Measurements from ENCODE around the gene HS3ST5.

HS3ST5 gene

GRCh38 chr6:114068771-114069170, 274.1 kb downstream of the HS3ST5 start:
- CTCF ChIA-PET: interaction anchor here (0.5 to 0.6 kb wide), 2 partner anchors 31 to 189 kb away, joined by 7 to 8 read pairs; no protein-coding TSS in a partner anchor
- no peak for DNase-seq (ENCODE audit: extremely low spot score)
- TF ChIP-seq ZNF384 (IDR thresholded peaks at IDR 0.05): no peak
- no peak for TF ChIP-seq FOXM1 (IDR thresholded peaks at IDR 0.05; ENCODE audit: borderline replicate concordance)
- POLR2A ChIA-PET: no interaction called here

GRCh38 chr6:114068116-114068515, 274.7 kb downstream of the HS3ST5 start:
- POLR2A ChIA-PET: no interaction called here
- no peak for DNase-seq (ENCODE audit: extremely low spot score)
- TF ChIP-seq TARDBP (IDR thresholded peaks at IDR 0.05) (no peak), FOXM1 (IDR thresholded peaks at IDR 0.05; ENCODE audit: borderline replicate concordance) (no peak), FOXK2 (IDR thresholded peaks at IDR 0.05) (no peak), SUZ12 (IDR thresholded peaks at IDR 0.05) (no peak), FOXA1 (IDR thresholded peaks at IDR 0.05) (no peak), LEF1 (IDR thresholded peaks at IDR 0.05; ENCODE audit: borderline replicate concordance) (no peak), NFRKB (IDR thresholded peaks at IDR 0.05) (no peak), HDGF (IDR thresholded peaks at IDR 0.05; ENCODE audit: borderline replicate concordance) (no peak), BHLHE40 (IDR thresholded peaks at IDR 0.05; ENCODE audit: borderline replicate concordance) (no peak), SP1 (IDR thresholded peaks at IDR 0.05) (no peak), ZNF384 (IDR thresholded peaks at IDR 0.05) (no peak), CTBP1 (IDR thresholded peaks at IDR 0.05; ENCODE audit: borderline replicate concordance) (no peak), ARNT (IDR thresholded peaks at IDR 0.05) (no peak), L3MBTL2 (conservative IDR thresholded peaks at IDR 0.05) (no peak)
- CTCF ChIA-PET: interaction anchor here (0.6 kb wide), 1 partner anchor 1599 kb away, joined by 3 read pairs; no protein-coding TSS in a partner anchor

DNA sequence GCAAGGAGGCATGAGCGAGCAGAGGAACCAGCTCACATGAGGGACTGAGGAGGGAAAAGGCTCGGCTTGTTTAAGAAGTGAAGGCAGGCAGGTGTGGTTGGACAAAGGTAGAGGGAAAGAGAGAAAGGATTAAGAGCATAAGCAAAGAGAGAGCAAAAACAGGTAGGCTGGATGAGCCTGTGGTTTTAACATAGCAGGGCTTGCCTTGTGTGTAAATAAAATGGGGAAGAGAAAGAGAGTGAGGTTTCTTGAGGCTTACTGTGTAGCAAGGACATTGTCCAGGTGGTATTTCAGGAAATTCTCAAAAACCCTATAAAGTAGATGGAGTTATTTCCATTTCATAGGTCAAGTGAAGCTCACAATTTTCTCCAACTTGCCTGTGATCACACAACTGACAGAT, 278.0 kb downstream of the HS3ST5 start:
- DNase-seq (ENCODE audit: extremely low spot score): no peak
- ChIA-PET CTCF (no interaction called here), POLR2A (no interaction called here)
- TF ChIP-seq HDGF (IDR thresholded peaks at IDR 0.05; ENCODE audit: borderline replicate concordance): no peak
- no peak for TF ChIP-seq ELF4 (IDR thresholded peaks at IDR 0.05)
- no peak for TF ChIP-seq SP1 (IDR thresholded peaks at IDR 0.05)
- no peak for TF ChIP-seq FOXA1 (IDR thresholded peaks at IDR 0.05)
- TF ChIP-seq NFRKB (IDR thresholded peaks at IDR 0.05): no peak
- TF ChIP-seq, protein P1, sequence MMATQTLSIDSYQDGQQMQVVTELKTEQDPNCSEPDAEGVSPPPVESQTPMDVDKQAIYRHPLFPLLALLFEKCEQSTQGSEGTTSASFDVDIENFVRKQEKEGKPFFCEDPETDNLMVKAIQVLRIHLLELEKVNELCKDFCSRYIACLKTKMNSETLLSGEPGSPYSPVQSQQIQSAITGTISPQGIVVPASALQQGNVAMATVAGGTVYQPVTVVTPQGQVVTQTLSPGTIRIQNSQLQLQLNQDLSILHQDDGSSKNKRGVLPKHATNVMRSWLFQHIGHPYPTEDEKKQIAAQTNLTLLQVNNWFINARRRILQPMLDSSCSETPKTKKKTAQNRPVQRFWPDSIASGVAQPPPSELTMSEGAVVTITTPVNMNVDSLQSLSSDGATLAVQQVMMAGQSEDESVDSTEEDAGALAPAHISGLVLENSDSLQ (IDR thresholded peaks at IDR 0.05): no peak
- no peak for TF ChIP-seq FOXM1 (IDR thresholded peaks at IDR 0.05; ENCODE audit: borderline replicate concordance)
- no peak for TF ChIP-seq L3MBTL2 (conservative IDR thresholded peaks at IDR 0.05)
- TF ChIP-seq CTBP1 (IDR thresholded peaks at IDR 0.05; ENCODE audit: borderline replicate concordance): no peak
- no peak for TF ChIP-seq SUZ12 (IDR thresholded peaks at IDR 0.05)

DNA sequence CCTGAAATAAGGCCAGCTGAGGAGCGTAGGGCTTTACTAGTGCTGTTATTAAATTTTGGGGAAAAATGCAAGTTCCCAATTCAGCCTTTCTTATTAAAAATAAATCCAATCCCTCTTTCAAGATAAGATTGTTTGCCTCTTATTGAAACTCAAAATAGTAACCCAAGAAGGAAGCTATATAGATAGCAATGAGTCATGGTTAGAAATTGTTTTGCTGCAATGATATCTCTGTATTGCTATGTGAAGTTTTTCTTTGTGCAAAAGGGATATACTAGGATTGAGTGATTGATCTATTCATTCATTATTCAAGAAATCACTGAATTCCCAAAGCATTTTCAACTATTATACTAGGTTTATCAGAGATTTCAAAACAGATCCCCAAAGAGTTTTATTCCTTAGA, 278.9 kb downstream of the HS3ST5 start:
- ChIA-PET CTCF (no interaction called here), POLR2A (no interaction called here)
- no peak for DNase-seq (ENCODE audit: extremely low spot score)
- TF ChIP-seq TARDBP (IDR thresholded peaks at IDR 0.05): no peak

- POLR2A ChIA-PET: no interaction called here
- DNase-seq (ENCODE audit: extremely low spot score): no peak
- CTCF ChIA-PET: no interaction called here
- TF ChIP-seq FOXA1 (IDR thresholded peaks at IDR 0.05) (no peak), ELF4 (IDR thresholded peaks at IDR 0.05) (no peak), ARNT (IDR thresholded peaks at IDR 0.05) (no peak), SP1 (IDR thresholded peaks at IDR 0.05) (no peak), L3MBTL2 (conservative IDR thresholded peaks at IDR 0.05) (no peak), HDGF (IDR thresholded peaks at IDR 0.05; ENCODE audit: borderline replicate concordance) (no peak), ZNF384 (IDR thresholded peaks at IDR 0.05) (no peak), LEF1 (IDR thresholded peaks at IDR 0.05; ENCODE audit: borderline replicate concordance) (no peak)
- TF ChIP-seq, protein P1 (IDR thresholded peaks at IDR 0.05): no peak
Observed at GRCh38 chr6:114062199-114062598, 280.6 kb downstream of the HS3ST5 start.

DNA sequence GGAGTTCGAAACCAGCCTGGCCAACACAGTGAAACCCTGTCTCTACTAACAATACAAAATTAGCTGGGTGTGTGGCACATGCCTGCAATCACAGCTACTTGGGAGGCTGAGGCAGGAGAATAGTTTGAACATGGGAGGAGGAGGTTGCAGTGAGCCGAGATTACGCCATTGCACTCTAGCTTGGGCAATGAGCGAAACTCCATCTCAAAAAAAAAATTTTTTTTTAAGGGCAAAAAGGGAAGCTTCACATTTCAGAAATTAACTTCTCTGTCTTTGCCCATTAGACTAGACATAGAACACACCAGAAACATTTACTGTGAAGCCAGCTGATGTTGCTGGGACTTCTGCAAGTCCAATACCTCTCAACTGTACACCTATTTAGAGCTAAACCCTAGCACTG, 281.1 kb downstream of the HS3ST5 start:
- DNase-seq (ENCODE audit: extremely low spot score): no peak
- ChIA-PET POLR2A (no interaction called here), CTCF (no interaction called here)
- TF ChIP-seq ELF4 (IDR thresholded peaks at IDR 0.05): no peak
- no peak for TF ChIP-seq TARDBP (IDR thresholded peaks at IDR 0.05)
- no peak for TF ChIP-seq L3MBTL2 (conservative IDR thresholded peaks at IDR 0.05)

DNA sequence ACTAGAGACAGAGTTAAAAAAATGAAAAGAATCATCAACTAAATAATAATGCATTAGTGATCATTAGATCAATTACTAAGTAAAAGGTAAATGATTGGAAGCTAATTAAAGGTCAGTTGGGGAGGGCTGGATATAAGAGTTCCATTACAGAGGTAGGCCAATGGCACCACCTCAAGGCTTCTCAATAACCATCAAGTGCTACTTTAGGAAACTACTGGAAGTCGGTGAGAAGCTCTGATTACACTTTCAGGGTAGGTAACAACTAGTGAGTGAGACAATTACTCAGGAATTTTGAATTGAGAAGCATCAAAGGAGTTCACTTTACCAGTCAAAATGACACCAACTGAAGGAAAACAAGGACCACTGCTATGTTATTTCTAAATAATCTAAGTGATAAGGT, 281.7 kb downstream of the HS3ST5 start:
- ChIA-PET CTCF (interaction anchor here (0.6 kb wide), 1 partner anchor 14 kb away, joined by 3 read pairs; no protein-coding TSS in a partner anchor), POLR2A (no interaction called here)
- TF ChIP-seq CTBP1 (IDR thresholded peaks at IDR 0.05; ENCODE audit: borderline replicate concordance) (no peak), ZNF384 (IDR thresholded peaks at IDR 0.05) (no peak), LEF1 (IDR thresholded peaks at IDR 0.05; ENCODE audit: borderline replicate concordance) (no peak), FOXA1 (IDR thresholded peaks at IDR 0.05) (no peak)
- DNase-seq (ENCODE audit: extremely low spot score): no peak

GRCh38 chr6:114058435-114058834, 284.4 kb downstream of the HS3ST5 start:
- no peak for DNase-seq (ENCODE audit: extremely low spot score)
- ChIA-PET CTCF (no interaction called here), POLR2A (no interaction called here)
- no peak for TF ChIP-seq NFRKB (IDR thresholded peaks at IDR 0.05)
- TF ChIP-seq CTBP1 (IDR thresholded peaks at IDR 0.05; ENCODE audit: borderline replicate concordance): no peak
- no peak for TF ChIP-seq L3MBTL2 (conservative IDR thresholded peaks at IDR 0.05)
- no peak for TF ChIP-seq HDGF (IDR thresholded peaks at IDR 0.05; ENCODE audit: borderline replicate concordance)
